Lower leg skin (tissue), 4 donors: ENCODE data around the gene UTRN. TPM values are rescaled to one million over a fixed set of nuclear protein-coding genes. Genes with fewer than 3 reads are reported as not detected.

ENCODE experiments used
- DNase-seq, 2 donors: peaks; one replicate each; pipeline ENCODE4 v3.0.0-alpha.2; 2019; ENCODE audit warnings: low spot score in 2 of 2
- H3K4me3 ChIP-seq: fragments of 200-600 bp; sonication (generic); 2 replicates; pipeline ENCODE4 v1.5.1; 2017; ENCODE audit warnings: mild to moderate bottlenecking, low read depth; ENCODE audit not compliant: poor library complexity, severe bottlenecking
- CTCF ChIP-seq, 3 donors: fragments of 450-650 bp; IDR thresholded peaks; one replicate each; pipeline ENCODE4 v1.5.1; 2016; ENCODE audit warnings: antibody characterized with exemption in 3 of 3, mild to moderate bottlenecking in 3 of 3, moderate library complexity in 2 of 3
- POLR2A ChIP-seq, 2 donors: fragments of 450-650 bp; IDR thresholded peaks; one replicate each; pipeline ENCODE4 v1.6.1; 2016 to 2017; ENCODE audit warnings: antibody characterized with exemption in 2 of 2, mild to moderate bottlenecking in 1 of 2, moderate library complexity in 1 of 2
- WGBS, 2 donors: methylation state at CpG; one replicate each; pipeline ENCODE4 v1.1.5; 2018; 5-methylcytosine and 5-hydroxymethylcytosine counted together
- intact Hi-C: fragments of 100-400 bp; cut with DNase I; formaldehyde crosslinking; loops from one replicate; pipeline ENCODE4 v1.15.0; 2023; ENCODE audit warnings: low total_unique reads
- total RNA-seq, 4 donors: library from RNA; depleted of rRNA; stranded (reverse); fragments of >200 nt; gene quantifications; one replicate each; pipeline ENCODE4 v1.1.0, GENCODE V29; 2016

Gene UTRN
- total RNA-seq, 4 donors from 2014 or later = 88.7 to 149 (median 132) TPM

GRCh38 chr6:144264270-144265060 lies 20.7 kb upstream of the UTRN start:
- DNase-seq = peak in 1 of 2 donors; percentile 43
- H3K4me3 ChIP-seq = no peak overlapping the region
- WGBS, 2 donors = 42 to 46% methylated on average over 7 of the region's 7 CpGs
- intact Hi-C loops = no loop called here
- TF ChIP-seq CTCF (IDR thresholded peaks at IDR 0.05) = no peak
- TF ChIP-seq POLR2A (IDR thresholded peaks at IDR 0.05) = no peak

GRCh38 chr6:144265061-144265357 lies 20.1 kb upstream of the UTRN start:
- TF ChIP-seq CTCF (IDR thresholded peaks at IDR 0.05) = no peak
- no peak for TF ChIP-seq POLR2A (IDR thresholded peaks at IDR 0.05)
- DNase-seq = no peak
- 74 to 78% methylated on average over 4 of the region's 4 CpGs for whole genome bisulfite sequencing, 2 donors
- intact Hi-C loops = no loop called here
- no peak overlapping the region for H3K4me3 ChIP-seq

GRCh38 chr6:144265390-144265789 lies 19.7 kb upstream of the UTRN start:
- TF ChIP-seq CTCF (IDR thresholded peaks at IDR 0.05) (no peak), POLR2A (IDR thresholded peaks at IDR 0.05) (no peak)
- intact Hi-C loops = no loop called here
- no peak for DNase-seq
- no peak overlapping the region for H3K4me3 ChIP-seq
- WGBS, 2 donors = 55 to 57% methylated on average over 5 of the region's 5 CpGs

- H3K4me3 ChIP-seq = no peak overlapping the region
- DNase-seq = peak; percentile 89 to 92
- no peak for TF ChIP-seq CTCF (IDR thresholded peaks at IDR 0.05)
- TF ChIP-seq POLR2A (IDR thresholded peaks at IDR 0.05) = no peak
- intact Hi-C loops = no loop called here
- 15 to 25% methylated on average over 6 of the region's 6 CpGs for WGBS, 2 donors
Observed at GRCh38 chr6:144266091-144266649, 19.0 kb upstream of the UTRN start.

GRCh38 chr6:144268794-144269349 lies 16.3 kb upstream of the UTRN start:
- DNase-seq = no peak
- H3K4me3 ChIP-seq = no peak overlapping the region
- no peak for TF ChIP-seq POLR2A (IDR thresholded peaks at IDR 0.05)
- no peak for TF ChIP-seq CTCF (IDR thresholded peaks at IDR 0.05)
- intact Hi-C loops = no loop called here
- WGBS, 2 donors = 80 to 84% methylated on average over 4 of the region's 4 CpGs
